Left lung (tissue), 10 donors: ENCODE data around the gene CACNA1S. TPM values are rescaled to one million over a fixed set of nuclear protein-coding genes. Genes with fewer than 3 reads are reported as not detected.

Source experiments
- ATAC-seq: fragments of 200-7000 bp; cut with Tn5 transposase; one replicate; pipeline ENCODE4 v1.9.1; 2020; ENCODE audit warnings: moderate library complexity
- DNase-seq, 4 donors: peaks; one replicate each; pipeline ENCODE4 v3.0.0-alpha.2; 2013 to 2020
- H3K27ac ChIP-seq, 2 donors: fragments of 200-600 bp; sonication (generic) in 1 of 2; one replicate each; pipeline versions ENCODE4 v1.5.0 to v1.8.0; 2020 to 2021
- H3K27me3 ChIP-seq, 2 donors: fragments of 200-600 bp; sonication (generic) in 1 of 2; one replicate each; pipeline versions ENCODE4 v1.5.0 to v1.8.0; 2020 to 2021
- H3K36me3 ChIP-seq, 2 donors: fragments of 200-600 bp; sonication (generic) in 1 of 2; one replicate each; pipeline versions ENCODE4 v1.5.0 to v1.8.0; 2020 to 2021
- H3K4me1 ChIP-seq, 2 donors: fragments of 200-600 bp; one replicate each; pipeline ENCODE4 v1.8.0; 2021
- H3K4me3 ChIP-seq, 2 donors: fragments of 200-600 bp; sonication (generic) in 1 of 2; one replicate each; pipeline versions ENCODE4 v1.5.0 to v1.8.0; 2020 to 2021; ENCODE audit warnings: mild to moderate bottlenecking in 1 of 2
- H3K9me3 ChIP-seq, 2 donors: fragments of 200-600 bp; sonication (generic) in 1 of 2; one replicate each; pipeline versions ENCODE4 v1.5.0 to v1.8.0; 2020 to 2021
- CTCF ChIP-seq, 2 donors: fragments of 200-600 bp; sonication (generic) in 1 of 2; IDR thresholded peaks; one replicate each; pipeline versions ENCODE4 v1.5.0 to v1.8.0; 2021; ENCODE audit warnings: antibody characterized with exemption in 2 of 2
- intact Hi-C, 2 donors: fragments of 100-400 bp; cut with DNase I; formaldehyde crosslinking; loops; one replicate each; pipeline versions ENCODE4 v1.11.2 to v1.14.2; 2022
- polyA plus RNA-seq, 6 donors: library from polyadenylated mRNA; unstranded; fragments of 120-200 nt; gene quantifications; one replicate each; pipeline ENCODE4 v1.2.1, GENCODE V29; 2013; ENCODE audit not compliant: insufficient read length in 6 of 6
- total RNA-seq, 2 donors: library from RNA; stranded (reverse); fragmentation: NEBNext Ultra II Directional; extraction: Animal tissue kit (Norgen Biotek cat#: 25700); gene quantifications; one replicate each; pipeline ENCODE4 v1.2.1, GENCODE V29; 2021
- donor health status: DM: no; HTN: yes; CAD: no.
- donor health status: DM: no; HTN: no; CAD: no.

Gene CACNA1S
- total and polyA plus RNA-seq, 8 donors = 0.10 to 0.17 (median 0.12) TPM; not detected in 1

- no peak for TF ChIP-seq CTCF (IDR thresholded peaks at IDR 0.05)
- intact Hi-C loops = no loop called here
- ATAC-seq (no peak), DNase-seq (no peak)
- H3K4me3 ChIP-seq = no peak overlapping the region
- no peaks in the 10 kb centered on the region for H3K27me3 ChIP-seq
- H3K27ac ChIP-seq = no peak overlapping the region
- no peaks in the 10 kb centered on the region for H3K9me3 ChIP-seq
- H3K4me1 ChIP-seq = no peaks in the 10 kb centered on the region
- H3K36me3 ChIP-seq = peaks cover 0 to 56% of the 10 kb centered on the region in 2 donors
Observed at GRCh38 chr1:201137024-201137392, 24.8 kb upstream of the CACNA1S start.

GRCh38 chr1:201136355-201137023 lies 24.3 kb upstream of the CACNA1S start:
- DNase-seq (no peak), ATAC-seq (no peak)
- TF ChIP-seq CTCF (IDR thresholded peaks at IDR 0.05) = no peak
- Histone ChIP-seq H3K4me3 (no peak overlapping the region), H3K36me3 (peaks cover 0 to 51% of the 10 kb centered on the region in 2 donors), H3K27ac (no peak overlapping the region), H3K9me3 (no peaks in the 10 kb centered on the region), H3K27me3 (no peaks in the 10 kb centered on the region), H3K4me1 (no peaks in the 10 kb centered on the region)
- intact Hi-C loops = no loop called here

GRCh38 chr1:201134405-201134804 lies 22.2 kb upstream of the CACNA1S start:
- DNase-seq = no peak
- intact Hi-C loops = no loop called here
- H3K9me3 ChIP-seq = no peaks in the 10 kb centered on the region
- no peaks in the 10 kb centered on the region for H3K4me1 ChIP-seq
- no peak overlapping the region for H3K27ac ChIP-seq
- no peak overlapping the region for H3K4me3 ChIP-seq
- H3K27me3 ChIP-seq = no peaks in the 10 kb centered on the region
- H3K36me3 ChIP-seq = peaks cover 0 to 30% of the 10 kb centered on the region in 2 donors
- ATAC-seq = no peak
- no peak for TF ChIP-seq CTCF (IDR thresholded peaks at IDR 0.05)

GRCh38 chr1:201131398-201131797 lies 19.2 kb upstream of the CACNA1S start:
- Histone ChIP-seq H3K4me3 (no peak overlapping the region), H3K27ac (no peak overlapping the region), H3K4me1 (no peaks in the 10 kb centered on the region), H3K36me3 (peaks cover 0 to 21% of the 10 kb centered on the region in 2 donors), H3K27me3 (no peaks in the 10 kb centered on the region), H3K9me3 (no peaks in the 10 kb centered on the region)
- ATAC-seq (no peak), DNase-seq (no peak)
- TF ChIP-seq CTCF (IDR thresholded peaks at IDR 0.05) = no peak
- intact Hi-C loops = no loop called here

GRCh38 chr1:201128962-201129361 lies 16.7 kb upstream of the CACNA1S start:
- H3K27ac ChIP-seq = no peak overlapping the region
- no peak for TF ChIP-seq CTCF (IDR thresholded peaks at IDR 0.05)
- intact Hi-C loops = no loop called here
- no peak overlapping the region for H3K4me3 ChIP-seq
- DNase-seq (no peak), ATAC-seq (no peak)
- H3K9me3 ChIP-seq = no peaks in the 10 kb centered on the region
- H3K4me1 ChIP-seq = no peaks in the 10 kb centered on the region
- peaks cover 0 to 6% of the 10 kb centered on the region in 2 donors for H3K27me3 ChIP-seq
- H3K36me3 ChIP-seq = no peaks in the 10 kb centered on the region
